HG03196 (cell line): ENCODE results near the gene LAMA5.

Experiments
- ATAC-seq: cut with Tn5 transposase; IDR thresholded peaks from one replicate; pipeline ENCODE4 v1.9.1; 2021; ENCODE audit not compliant: unreplicated experiment

LAMA5 gene

GRCh38 chr20:62360854-62361798, 6.0 kb downstream of the LAMA5 start:
- ATAC-seq: no peak

GRCh38 chr20:62359491-62360121, 7.5 kb downstream of the LAMA5 start:
- ATAC-seq: no peak

GRCh38 chr20:62359043-62359490, 8.0 kb downstream of the LAMA5 start:
- ATAC-seq: no peak

- ATAC-seq: no peak
Measured at GRCh38 chr20:62358171-62359042, 8.7 kb downstream of the LAMA5 start.

GRCh38 chr20:62357681-62358080, 9.4 kb downstream of the LAMA5 start:
- ATAC-seq: no peak

GRCh38 chr20:62357187-62357667, 9.9 kb downstream of the LAMA5 start:
- no peak for ATAC-seq

GRCh38 chr20:62356589-62357186, 10.4 kb downstream of the LAMA5 start:
- no peak for ATAC-seq

GRCh38 chr20:62355878-62356588, 11.1 kb downstream of the LAMA5 start:
- no peak for ATAC-seq

GRCh38 chr20:62355516-62355877, 11.6 kb downstream of the LAMA5 start:
- no peak for ATAC-seq

- no peak for ATAC-seq
Measured at GRCh38 chr20:62354811-62355341, 12.2 kb downstream of the LAMA5 start.

GRCh38 chr20:62354031-62354808, 12.9 kb downstream of the LAMA5 start:
- ATAC-seq: no peak

- no peak for ATAC-seq
Measured at GRCh38 chr20:62353289-62354030, 13.7 kb downstream of the LAMA5 start.

- ATAC-seq: no peak
Measured at GRCh38 chr20:62352402-62353288, 14.5 kb downstream of the LAMA5 start.

GRCh38 chr20:62351469-62352401, 15.4 kb downstream of the LAMA5 start:
- ATAC-seq: no peak

- no peak for ATAC-seq
Measured at GRCh38 chr20:62350629-62351422, 16.3 kb downstream of the LAMA5 start.
